PC-3 (cell line): ENCODE data around the gene FECH. TPM values are rescaled to one million over a fixed set of nuclear protein-coding genes. Genes with fewer than 3 reads are reported as not detected.

Experiments
- ATAC-seq: fragments of 200-7000 bp; cut with Tn5 transposase; 2 replicates; pipeline ENCODE4 v1.9.1; 2020; ENCODE audit warnings: mild to moderate bottlenecking, moderate library complexity
- BruUV-seq: library from RNA; stranded (reverse); fragments of 400-500 nt; replicated peaks from 2 replicates; lab custom pipeline; 2021; lab: Mats Ljungman, UMichigan
- CTCF ChIA-PET: fragments of 300-600 bp; sonication (Branson Sonifier 250); formaldehyde crosslinking; loops from one replicate; lab custom pipeline; 2022; ENCODE audit warnings: antibody characterized with exemption; lab: Charles Lee
- POLR2A ChIA-PET: fragments of 300-600 bp; sonication (Branson Sonifier 250); formaldehyde crosslinking; loops from one replicate; lab custom pipeline; 2022; ENCODE audit warnings: antibody characterized with exemption; ENCODE audit not compliant: unreplicated experiment; lab: Charles Lee
- DNase-seq: peaks from one replicate; pipeline ENCODE4 v3.0.0-alpha.2; 2015
- H2AFZ ChIP-seq: fragments of 300-600 bp; sonication (generic); 2 replicates; pipeline ENCODE4 v1.6.0; 2016; ENCODE audit warnings: antibody characterized with exemption, low read length
- H3F3A ChIP-seq: fragments of 300-600 bp; sonication (generic); one replicate; pipeline ENCODE4 v1.6.0; 2017; ENCODE audit warnings: antibody characterized with exemption, low read length, control low read depth, mild to moderate bottlenecking; ENCODE audit not compliant: unreplicated experiment
- H3K27ac ChIP-seq: fragments of 300-600 bp; sonication (generic); 2 replicates; pipeline ENCODE4 v1.5.1; 2016; ENCODE audit warnings: mild to moderate bottlenecking, low read length
- H3K27me3 ChIP-seq: fragments of 300-600 bp; sonication (generic); 2 replicates; pipeline ENCODE4 v1.6.1; 2016; ENCODE audit warnings: low read length, mixed read lengths
- H3K36me3 ChIP-seq: fragments of 300-600 bp; sonication (generic); 2 replicates; pipeline ENCODE4 v1.6.1; 2016; ENCODE audit warnings: low read depth, mixed run types, low read length, mixed read lengths
- H3K4me1 ChIP-seq: fragments of 300-600 bp; sonication (generic); 2 replicates; pipeline ENCODE4 v1.5.1; 2016; ENCODE audit warnings: low read length; ENCODE audit not compliant: insufficient read depth
- H3K4me2 ChIP-seq: fragments of 300-600 bp; sonication (generic); 2 replicates; pipeline ENCODE4 v1.6.0; 2016; ENCODE audit warnings: low read length
- H3K4me3 ChIP-seq: fragments of 300-600 bp; sonication (generic); 2 replicates; pipeline ENCODE4 v1.5.1; 2016; ENCODE audit warnings: mild to moderate bottlenecking, low read length, mixed read lengths
- H3K79me2 ChIP-seq: fragments of 300-600 bp; sonication (generic); 2 replicates; pipeline ENCODE4 v1.6.1; 2017; ENCODE audit warnings: low read length, mixed read lengths
- H3K9ac ChIP-seq: fragments of 300-600 bp; sonication (generic); 2 replicates; pipeline ENCODE4 v1.6.0; 2016; ENCODE audit warnings: mild to moderate bottlenecking, low read length
- H3K9me2 ChIP-seq: fragments of 300-600 bp; sonication (generic); replicated peaks from 2 replicates; pipeline ENCODE4 v1.6.1; 2016; ENCODE audit warnings: mixed run types, low read length, mixed read lengths
- H3K9me3 ChIP-seq: fragments of 300-600 bp; sonication (generic); 2 replicates; pipeline ENCODE4 v1.6.1; 2016; ENCODE audit warnings: low read length, mixed read lengths
- H4K20me1 ChIP-seq: fragments of 300-600 bp; sonication (generic); 2 replicates; pipeline ENCODE4 v1.6.1; 2016; ENCODE audit warnings: low read length, mixed read lengths
- CTCF ChIP-seq: fragments of 300-600 bp; sonication (generic); conservative IDR thresholded peaks from 2 replicates; pipeline ENCODE4 v1.5.1; 2017; ENCODE audit warnings: antibody characterized with exemption, low read depth, mild to moderate bottlenecking, low read length
- EZH2 ChIP-seq: fragments of 300-600 bp; sonication (generic); IDR thresholded peaks from one replicate; pipeline ENCODE4 v1.6.1; 2017; ENCODE audit warnings: antibody characterized with exemption, mild to moderate bottlenecking, low read length; ENCODE audit not compliant: unreplicated experiment
- EZH2phosphoT487 ChIP-seq: fragments of 300-600 bp; sonication (generic); IDR thresholded peaks from 2 replicates; pipeline ENCODE4 v1.6.1; 2018; ENCODE audit warnings: mild to moderate bottlenecking, antibody characterized with exemption, low read length, borderline replicate concordance
- intact Hi-C: fragments of 100-400 bp; cut with micrococcal nuclease; formaldehyde crosslinking; loops from 2 replicates; pipeline ENCODE4 v1.9.0; 2023
- total RNA-seq: library from RNA; depleted of rRNA; stranded (reverse); fragments of >200 nt; gene quantifications from 2 replicates; pipeline ENCODE4 v1.2.3, GENCODE V29; 2014

The FECH gene
- total RNA-seq, 1 experiment from 2014 or later = 136 TPM

GRCh38 chr18:57542812-57543427 lies 43.6 kb downstream of the FECH start:
- POLR2A ChIA-PET = interaction anchor here (0.5 kb wide), 1 partner anchor 75 kb away, joined by 5 read pairs; no protein-coding TSS in a partner anchor
- Histone ChIP-seq H3K27me3 (no peaks in the 10 kb centered on the region), H3K4me2 (no peak overlapping the region), H3K36me3 (no peaks in the 10 kb centered on the region), H3F3A (no peaks in the 10 kb centered on the region), H3K27ac (no peak overlapping the region), H3K9me3 (no peaks in the 10 kb centered on the region), H3K9ac (no peak overlapping the region), H3K9me2 (no peaks in the 10 kb centered on the region), H3K4me3 (no peak overlapping the region), H2AFZ (0 out of 2 replicates have a peak overlapping the region, but pooled peaks have one; percentile 36), H3K79me2 (no peaks in the 10 kb centered on the region), H3K4me1 (no peaks in the 10 kb centered on the region), H4K20me1 (no peaks in the 10 kb centered on the region)
- ATAC-seq (no peak), DNase-seq (no peak)
- CTCF ChIA-PET = interaction anchor here (0.6 kb wide), 1 partner anchor 30 kb away, joined by 3 read pairs; no protein-coding TSS in a partner anchor
- no peak for TF ChIP-seq EZH2
- TF ChIP-seq CTCF = no peak
- TF ChIP-seq EZH2phosphoT487 = no peak
- intact Hi-C loops = no loop called here
- BruUV-seq = no TSS peak

- H3K4me2 ChIP-seq = no peak overlapping the region
- H3K27ac ChIP-seq = no peak overlapping the region
- no peaks in the 10 kb centered on the region for H3K9me2 ChIP-seq
- H4K20me1 ChIP-seq = no peaks in the 10 kb centered on the region
- H3K36me3 ChIP-seq = no peaks in the 10 kb centered on the region
- BruUV-seq = no TSS peak
- CTCF ChIA-PET = interaction anchor here (0.6 kb wide), 1 partner anchor 29 kb away, joined by 3 read pairs; no protein-coding TSS in a partner anchor
- intact Hi-C loops = no loop called here
- TF ChIP-seq EZH2 (no peak), EZH2phosphoT487 (no peak), CTCF (no peak)
- peak; percentile 76 for ATAC-seq
- DNase-seq = peak; percentile 51
- no peaks in the 10 kb centered on the region for H3F3A ChIP-seq
- H3K79me2 ChIP-seq = no peaks in the 10 kb centered on the region
- H3K27me3 ChIP-seq = no peaks in the 10 kb centered on the region
- POLR2A ChIA-PET = interaction anchor here (0.5 kb wide), 1 partner anchor 75 kb away, joined by 5 read pairs; no protein-coding TSS in a partner anchor
- H3K9ac ChIP-seq = no peak overlapping the region
- peak overlapping the region; percentile 36; the same call in 1 of the 2 replicates for H2AFZ ChIP-seq
- no peak overlapping the region for H3K4me3 ChIP-seq
- no peaks in the 10 kb centered on the region for H3K9me3 ChIP-seq
- no peaks in the 10 kb centered on the region for H3K4me1 ChIP-seq
Measured at GRCh38 chr18:57542126-57542525, 44.4 kb downstream of the FECH start.

- Histone ChIP-seq H3K27me3 (no peaks in the 10 kb centered on the region), H4K20me1 (no peaks in the 10 kb centered on the region), H2AFZ (no peak overlapping the region), H3K9ac (no peak overlapping the region), H3K9me3 (no peaks in the 10 kb centered on the region), H3K9me2 (no peaks in the 10 kb centered on the region), H3K4me2 (no peak overlapping the region), H3K4me1 (no peaks in the 10 kb centered on the region), H3K36me3 (no peaks in the 10 kb centered on the region), H3K4me3 (no peak overlapping the region), H3F3A (no peaks in the 10 kb centered on the region), H3K79me2 (no peaks in the 10 kb centered on the region), H3K27ac (no peak overlapping the region)
- no TSS peak for BruUV-seq
- TF ChIP-seq CTCF (no peak), EZH2 (no peak), EZH2phosphoT487 (no peak)
- intact Hi-C loops = no loop called here
- ChIA-PET CTCF (no interaction called here), POLR2A (no interaction called here)
- ATAC-seq (no peak), DNase-seq (no peak)
Measured at GRCh38 chr18:57539702-57540101, 46.8 kb downstream of the FECH start.
